HEK293 (cell line): ENCODE measurements around the gene COMMD10.

Experiments
- CTCF ChIA-PET: fragments of 350-600 bp; formaldehyde crosslinking; extraction: SDS; loops from one replicate; lab custom pipeline; 2021; ENCODE audit warnings: antibody characterized with exemption; lab: Yijun Ruan, JAX
- POLR2A ChIA-PET: fragments of 300-600 bp; formaldehyde crosslinking; extraction: SDS; loops from one replicate; lab custom pipeline; 2020; ENCODE audit warnings: antibody characterized with exemption, inconsistent platforms; lab: Yijun Ruan, JAX
- H3K27ac ChIP-seq: fragments of 200-500 bp; sonication (Bioruptor generic); 2 replicates; pipeline ENCODE4 v1.5.1; 2014; ENCODE audit warnings: low read depth, low read length, control low read depth, inconsistent platforms; ENCODE audit errors: extremely low read depth
- H3K36me3 ChIP-seq, 2 experiments: fragments of 200-500 bp in 1 of 2; sonication (Bioruptor generic) in 1 of 2; 1 replicate in 1 of 2; 2 replicates in 1 of 2; pipeline ENCODE4 v1.5.1; 2014 to 2017; ENCODE audit warnings: inconsistent platforms in 2 of 2, low read length in 2 of 2; ENCODE audit not compliant: control insufficient read depth in 2 of 2, insufficient read depth in 1 of 2
- H3K4me1 ChIP-seq: fragments of 200-500 bp; sonication (Bioruptor generic); 2 replicates; pipeline ENCODE4 v1.5.1; 2014; ENCODE audit warnings: mild to moderate bottlenecking, low read length, inconsistent platforms; ENCODE audit not compliant: control insufficient read depth, insufficient read depth
- H3K4me3 ChIP-seq: 2 replicates; pipeline ENCODE4 v1.5.1; 2011; ENCODE audit warnings: low read depth, mild to moderate bottlenecking, control low read depth, low read length, moderate library complexity
- H3K9me3 ChIP-seq: fragments of 200-500 bp; sonication (Bioruptor generic); 2 replicates; pipeline ENCODE4 v1.5.1; 2014; ENCODE audit warnings: low read depth, low read length, inconsistent platforms; ENCODE audit not compliant: control insufficient read depth, insufficient read depth
- BCL11B ChIP-seq: fragments of 450-650 bp; formaldehyde crosslinking; IDR thresholded peaks from 2 replicates; pipeline ENCODE4 v1.5.1; 2016; ENCODE audit warnings: low read depth, missing biosample characterization, missing genetic modification characterization
- KLF9 ChIP-seq: fragments of 450-650 bp; formaldehyde crosslinking; IDR thresholded peaks from 2 replicates; pipeline ENCODE4 v1.5.1; 2016; ENCODE audit warnings: missing biosample characterization, missing genetic modification characterization, low read depth
- ZBTB20 ChIP-seq: fragments of 450-650 bp; formaldehyde crosslinking; IDR thresholded peaks from 2 replicates; pipeline ENCODE4 v1.5.1; 2016; ENCODE audit warnings: missing biosample characterization, missing genetic modification characterization
- ZEB2 ChIP-seq: fragments of 450-650 bp; formaldehyde crosslinking; IDR thresholded peaks from 2 replicates; pipeline ENCODE4 v1.5.1; 2016; ENCODE audit warnings: missing biosample characterization, missing genetic modification characterization
- ZFHX2 ChIP-seq: fragments of 450-650 bp; formaldehyde crosslinking; conservative IDR thresholded peaks from 2 replicates; pipeline ENCODE4 v1.5.1; 2016; ENCODE audit warnings: missing biosample characterization, missing genetic modification characterization
- ZIC2 ChIP-seq: fragments of 450-650 bp; formaldehyde crosslinking; IDR thresholded peaks from 2 replicates; pipeline ENCODE4 v1.5.1; 2016; ENCODE audit warnings: missing biosample characterization, missing genetic modification characterization
- ZNF157 ChIP-seq: fragments of 450-650 bp; formaldehyde crosslinking; IDR thresholded peaks from 2 replicates; pipeline ENCODE4 v1.5.1; 2016; ENCODE audit warnings: missing biosample characterization, missing genetic modification characterization
- ZNF16 ChIP-seq: fragments of 450-650 bp; formaldehyde crosslinking; IDR thresholded peaks from 2 replicates; pipeline ENCODE4 v1.5.1; 2016; ENCODE audit warnings: low read depth, missing biosample characterization, missing genetic modification characterization
- ZNF175 ChIP-seq: fragments of 450-650 bp; formaldehyde crosslinking; IDR thresholded peaks from 2 replicates; pipeline ENCODE4 v1.5.1; 2016; ENCODE audit warnings: missing biosample characterization, missing genetic modification characterization
- ZNF211 ChIP-seq: fragments of 450-650 bp; formaldehyde crosslinking; IDR thresholded peaks from 2 replicates; pipeline ENCODE4 v1.5.1; 2016; ENCODE audit warnings: low read depth, missing biosample characterization, missing genetic modification characterization
- ZNF223 ChIP-seq: fragments of 450-650 bp; formaldehyde crosslinking; IDR thresholded peaks from 2 replicates; pipeline ENCODE4 v1.5.1; 2016; ENCODE audit warnings: missing biosample characterization, missing genetic modification characterization
- ZNF23 ChIP-seq: fragments of 450-650 bp; formaldehyde crosslinking; IDR thresholded peaks from 2 replicates; pipeline ENCODE4 v1.5.1; 2016; ENCODE audit warnings: missing biosample characterization, missing genetic modification characterization, borderline replicate concordance
- ZNF302 ChIP-seq: fragments of 450-650 bp; formaldehyde crosslinking; IDR thresholded peaks from 2 replicates; pipeline ENCODE4 v1.5.1; 2016; ENCODE audit warnings: missing biosample characterization, missing genetic modification characterization, low read depth
- ZNF433 ChIP-seq: fragments of 450-650 bp; formaldehyde crosslinking; IDR thresholded peaks from 2 replicates; pipeline ENCODE4 v1.5.1; 2016; ENCODE audit warnings: missing biosample characterization, missing genetic modification characterization, low read depth
- ZNF473 ChIP-seq: fragments of 450-650 bp; formaldehyde crosslinking; IDR thresholded peaks from 2 replicates; pipeline ENCODE4 v1.5.1; 2017; ENCODE audit warnings: missing biosample characterization, missing genetic modification characterization
- ZNF510 ChIP-seq: fragments of 450-650 bp; formaldehyde crosslinking; IDR thresholded peaks from 2 replicates; pipeline ENCODE4 v1.5.1; 2018; ENCODE audit warnings: mild to moderate bottlenecking, missing genetic modification characterization, missing biosample characterization; ENCODE audit not compliant: insufficient replicate concordance
- ZNF677 ChIP-seq: fragments of 450-650 bp; IDR thresholded peaks from 2 replicates; pipeline ENCODE4 v1.5.0; 2018; ENCODE audit warnings: missing biosample characterization, mild to moderate bottlenecking, missing genetic modification characterization, moderate library complexity
- ZNF707 ChIP-seq: fragments of 450-650 bp; formaldehyde crosslinking; IDR thresholded peaks from 2 replicates; pipeline ENCODE4 v1.5.1; 2016; ENCODE audit warnings: missing biosample characterization, missing genetic modification characterization
- TF ChIP-seq, protein P1 (sequence below): fragments of 450-650 bp; formaldehyde crosslinking; IDR thresholded peaks from 2 replicates; pipeline ENCODE4 v1.5.1; 2016; ENCODE audit warnings: missing biosample characterization, missing genetic modification characterization, low read depth
- TF ChIP-seq, protein P2 (sequence below): fragments of 450-650 bp; formaldehyde crosslinking; IDR thresholded peaks from 2 replicates; pipeline ENCODE4 v1.5.1; 2016; ENCODE audit warnings: missing biosample characterization, missing genetic modification characterization
- TF ChIP-seq, protein P3 (sequence below): fragments of 450-650 bp; formaldehyde crosslinking; IDR thresholded peaks from 2 replicates; pipeline ENCODE4 v1.5.1; 2017; ENCODE audit warnings: missing biosample characterization, missing genetic modification characterization
- TF ChIP-seq, protein P4 (sequence below): fragments of 450-650 bp; formaldehyde crosslinking; IDR thresholded peaks from 2 replicates; pipeline ENCODE4 v1.5.1; 2016; ENCODE audit warnings: missing biosample characterization, missing genetic modification characterization
- TF ChIP-seq, protein P5 (sequence below): fragments of 450-650 bp; formaldehyde crosslinking; IDR thresholded peaks from 2 replicates; pipeline ENCODE4 v1.5.1; 2016; ENCODE audit warnings: missing biosample characterization, missing genetic modification characterization
- TF ChIP-seq, protein P6 (sequence below): fragments of 450-650 bp; formaldehyde crosslinking; IDR thresholded peaks from 2 replicates; pipeline ENCODE4 v1.5.0; 2017; ENCODE audit warnings: missing biosample characterization, missing genetic modification characterization, borderline replicate concordance

COMMD10 gene

DNA sequence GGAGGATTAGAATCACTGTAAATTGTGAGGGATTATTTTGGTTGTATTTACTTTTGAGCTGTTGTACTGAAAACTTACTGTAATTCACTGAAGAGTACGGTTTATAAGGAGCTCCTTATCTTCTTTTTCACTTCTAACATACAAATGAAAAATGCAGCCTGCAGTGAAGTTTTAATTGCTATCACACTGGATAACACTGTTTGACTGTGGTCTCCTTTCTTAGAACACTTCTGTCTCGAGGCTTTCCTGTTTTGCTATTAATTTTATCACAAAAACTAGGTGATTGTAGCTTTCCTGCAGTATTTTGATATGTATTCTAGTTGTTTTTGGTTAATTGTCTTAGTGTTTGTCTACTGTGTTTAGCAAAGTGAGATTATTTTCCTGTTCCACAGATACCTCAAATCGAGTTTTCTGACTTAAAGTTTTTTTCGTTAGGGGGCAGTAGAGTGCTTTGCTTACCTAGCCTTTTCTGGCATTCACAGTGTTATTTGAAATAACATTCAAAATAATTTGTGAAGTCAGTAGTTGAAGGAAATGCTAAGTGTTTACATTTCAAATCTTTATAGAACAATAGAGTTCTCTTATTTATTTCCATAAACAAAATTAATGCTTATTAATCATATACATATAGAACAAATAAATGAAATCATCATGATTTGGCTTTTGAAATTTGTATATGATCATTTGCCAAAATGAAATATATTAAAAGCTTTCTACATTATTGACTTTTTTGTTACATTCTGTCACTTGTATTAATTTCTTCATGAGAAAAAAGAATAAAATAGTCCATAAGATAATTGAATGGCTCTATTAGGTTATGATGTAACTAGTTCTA is 52.9 kb downstream of the COMMD10 start (continued):
- TF ChIP-seq, protein P1, sequence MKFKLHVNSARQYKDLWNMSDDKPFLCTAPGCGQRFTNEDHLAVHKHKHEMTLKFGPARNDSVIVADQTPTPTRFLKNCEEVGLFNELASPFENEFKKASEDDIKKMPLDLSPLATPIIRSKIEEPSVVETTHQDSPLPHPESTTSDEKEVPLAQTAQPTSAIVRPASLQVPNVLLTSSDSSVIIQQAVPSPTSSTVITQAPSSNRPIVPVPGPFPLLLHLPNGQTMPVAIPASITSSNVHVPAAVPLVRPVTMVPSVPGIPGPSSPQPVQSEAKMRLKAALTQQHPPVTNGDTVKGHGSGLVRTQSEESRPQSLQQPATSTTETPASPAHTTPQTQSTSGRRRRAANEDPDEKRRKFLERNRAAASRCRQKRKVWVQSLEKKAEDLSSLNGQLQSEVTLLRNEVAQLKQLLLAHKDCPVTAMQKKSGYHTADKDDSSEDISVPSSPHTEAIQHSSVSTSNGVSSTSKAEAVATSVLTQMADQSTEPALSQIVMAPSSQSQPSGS (tag by site-specific recombination), result 0 out of 2 replicates have a peak, but pooled peaks have one; percentile 29
- TF ChIP-seq ZNF302, result no peak
- TF ChIP-seq ZNF707 (tag by site-specific recombination), result no peak
- TF ChIP-seq, protein P2, sequence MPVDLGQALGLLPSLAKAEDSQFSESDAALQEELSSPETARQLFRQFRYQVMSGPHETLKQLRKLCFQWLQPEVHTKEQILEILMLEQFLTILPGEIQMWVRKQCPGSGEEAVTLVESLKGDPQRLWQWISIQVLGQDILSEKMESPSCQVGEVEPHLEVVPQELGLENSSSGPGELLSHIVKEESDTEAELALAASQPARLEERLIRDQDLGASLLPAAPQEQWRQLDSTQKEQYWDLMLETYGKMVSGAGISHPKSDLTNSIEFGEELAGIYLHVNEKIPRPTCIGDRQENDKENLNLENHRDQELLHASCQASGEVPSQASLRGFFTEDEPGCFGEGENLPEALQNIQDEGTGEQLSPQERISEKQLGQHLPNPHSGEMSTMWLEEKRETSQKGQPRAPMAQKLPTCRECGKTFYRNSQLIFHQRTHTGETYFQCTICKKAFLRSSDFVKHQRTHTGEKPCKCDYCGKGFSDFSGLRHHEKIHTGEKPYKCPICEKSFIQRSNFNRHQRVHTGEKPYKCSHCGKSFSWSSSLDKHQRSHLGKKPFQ, result no peak
- 0 out of 2 replicates have a peak, but pooled peaks have one; percentile 15 for TF ChIP-seq ZEB2
- TF ChIP-seq, protein P3, sequence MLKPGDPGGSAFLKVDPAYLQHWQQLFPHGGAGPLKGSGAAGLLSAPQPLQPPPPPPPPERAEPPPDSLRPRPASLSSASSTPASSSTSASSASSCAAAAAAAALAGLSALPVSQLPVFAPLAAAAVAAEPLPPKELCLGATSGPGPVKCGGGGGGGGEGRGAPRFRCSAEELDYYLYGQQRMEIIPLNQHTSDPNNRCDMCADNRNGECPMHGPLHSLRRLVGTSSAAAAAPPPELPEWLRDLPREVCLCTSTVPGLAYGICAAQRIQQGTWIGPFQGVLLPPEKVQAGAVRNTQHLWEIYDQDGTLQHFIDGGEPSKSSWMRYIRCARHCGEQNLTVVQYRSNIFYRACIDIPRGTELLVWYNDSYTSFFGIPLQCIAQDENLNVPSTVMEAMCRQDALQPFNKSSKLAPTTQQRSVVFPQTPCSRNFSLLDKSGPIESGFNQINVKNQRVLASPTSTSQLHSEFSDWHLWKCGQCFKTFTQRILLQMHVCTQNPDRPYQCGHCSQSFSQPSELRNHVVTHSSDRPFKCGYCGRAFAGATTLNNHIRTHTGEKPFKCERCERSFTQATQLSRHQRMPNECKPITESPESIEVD (tag by site-specific recombination), result 0 out of 2 replicates have a peak, but pooled peaks have one; percentile 8
- no peak for TF ChIP-seq ZNF175 (tag by site-specific recombination)
- TF ChIP-seq ZBTB20, result no peak
- TF ChIP-seq, protein P4, sequence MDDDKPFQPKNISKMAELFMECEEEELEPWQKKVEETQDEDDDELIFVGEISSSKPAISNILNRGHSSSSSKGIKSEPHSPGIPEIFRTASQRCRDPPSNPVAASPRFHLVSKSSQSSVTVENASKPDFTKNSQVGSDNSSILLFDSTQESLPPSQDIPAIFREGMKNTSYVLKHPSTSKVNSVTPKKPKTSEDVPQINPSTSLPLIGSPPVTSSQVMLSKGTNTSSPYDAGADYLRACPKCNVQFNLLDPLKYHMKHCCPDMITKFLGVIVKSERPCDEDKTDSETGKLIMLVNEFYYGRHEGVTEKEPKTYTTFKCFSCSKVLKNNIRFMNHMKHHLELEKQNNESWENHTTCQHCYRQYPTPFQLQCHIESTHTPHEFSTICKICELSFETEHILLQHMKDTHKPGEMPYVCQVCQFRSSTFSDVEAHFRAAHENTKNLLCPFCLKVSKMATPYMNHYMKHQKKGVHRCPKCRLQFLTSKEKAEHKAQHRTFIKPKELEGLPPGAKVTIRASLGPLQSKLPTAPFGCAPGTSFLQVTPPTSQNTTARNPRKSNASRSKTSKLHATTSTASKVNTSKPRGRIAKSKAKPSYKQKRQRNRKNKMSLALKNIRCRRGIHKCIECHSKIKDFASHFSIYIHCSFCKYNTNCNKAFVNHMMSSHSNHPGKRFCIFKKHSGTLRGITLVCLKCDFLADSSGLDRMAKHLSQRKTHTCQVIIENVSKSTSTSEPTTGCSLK, result no peak
- TF ChIP-seq ZNF157 (tag by site-specific recombination), result no peak
- TF ChIP-seq, all 188 proteins: peak for 8

DNA sequence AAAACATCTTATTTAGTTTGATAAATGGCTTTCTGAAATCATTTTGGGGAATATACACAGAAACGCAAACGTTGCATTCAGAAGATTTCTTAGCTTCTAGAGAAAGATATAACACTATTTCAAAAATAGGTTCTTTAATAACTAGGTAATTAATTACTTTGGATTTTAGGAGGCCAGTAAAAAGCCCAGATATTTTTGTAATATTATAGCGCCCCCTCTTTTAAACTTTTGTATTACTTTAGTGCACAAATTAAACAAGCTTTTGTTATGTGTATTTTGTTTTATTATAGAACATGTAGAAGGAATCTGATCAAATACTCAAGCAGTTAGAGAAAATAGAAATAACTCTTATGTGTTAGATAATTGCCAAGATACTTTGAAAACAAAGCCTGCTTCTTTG is 57.7 kb downstream of the COMMD10 start:
- H3K9me3 ChIP-seq, result no peaks in the 10 kb centered on the region
- no peaks in the 10 kb centered on the region; the same call in 1 of the 2 replicates for H3K4me1 ChIP-seq
- no peaks in the 10 kb centered on the region for H3K36me3 ChIP-seq
- H3K27ac ChIP-seq, result no peak overlapping the region
- POLR2A ChIA-PET, result no interaction called here
- no peak overlapping the region for H3K4me3 ChIP-seq
- CTCF ChIA-PET, result interaction anchor here (0.6 to 1.0 kb wide), 2 partner anchors 11 to 352 kb away, joined by 3 to 4 read pairs; no protein-coding TSS in a partner anchor
- no peak for TF ChIP-seq ZNF211
- no peak for TF ChIP-seq ZFHX2 (tag by site-specific recombination)
- TF ChIP-seq, protein P5, sequence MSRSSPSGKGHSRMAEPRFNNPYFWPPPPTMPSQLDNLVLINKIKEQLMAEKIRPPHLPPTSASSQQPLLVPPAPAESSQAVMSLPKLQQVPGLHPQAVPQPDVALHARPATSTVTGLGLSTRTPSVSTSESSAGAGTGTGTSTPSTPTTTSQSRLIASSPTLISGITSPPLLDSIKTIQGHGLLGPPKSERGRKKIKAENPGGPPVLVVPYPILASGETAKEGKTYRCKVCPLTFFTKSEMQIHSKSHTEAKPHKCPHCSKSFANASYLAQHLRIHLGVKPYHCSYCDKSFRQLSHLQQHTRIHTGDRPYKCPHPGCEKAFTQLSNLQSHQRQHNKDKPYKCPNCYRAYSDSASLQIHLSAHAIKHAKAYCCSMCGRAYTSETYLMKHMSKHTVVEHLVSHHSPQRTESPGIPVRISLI (tag by site-specific recombination), result no peak
- no peak for TF ChIP-seq ZNF223 (tag by site-specific recombination)
- TF ChIP-seq, protein P6, sequence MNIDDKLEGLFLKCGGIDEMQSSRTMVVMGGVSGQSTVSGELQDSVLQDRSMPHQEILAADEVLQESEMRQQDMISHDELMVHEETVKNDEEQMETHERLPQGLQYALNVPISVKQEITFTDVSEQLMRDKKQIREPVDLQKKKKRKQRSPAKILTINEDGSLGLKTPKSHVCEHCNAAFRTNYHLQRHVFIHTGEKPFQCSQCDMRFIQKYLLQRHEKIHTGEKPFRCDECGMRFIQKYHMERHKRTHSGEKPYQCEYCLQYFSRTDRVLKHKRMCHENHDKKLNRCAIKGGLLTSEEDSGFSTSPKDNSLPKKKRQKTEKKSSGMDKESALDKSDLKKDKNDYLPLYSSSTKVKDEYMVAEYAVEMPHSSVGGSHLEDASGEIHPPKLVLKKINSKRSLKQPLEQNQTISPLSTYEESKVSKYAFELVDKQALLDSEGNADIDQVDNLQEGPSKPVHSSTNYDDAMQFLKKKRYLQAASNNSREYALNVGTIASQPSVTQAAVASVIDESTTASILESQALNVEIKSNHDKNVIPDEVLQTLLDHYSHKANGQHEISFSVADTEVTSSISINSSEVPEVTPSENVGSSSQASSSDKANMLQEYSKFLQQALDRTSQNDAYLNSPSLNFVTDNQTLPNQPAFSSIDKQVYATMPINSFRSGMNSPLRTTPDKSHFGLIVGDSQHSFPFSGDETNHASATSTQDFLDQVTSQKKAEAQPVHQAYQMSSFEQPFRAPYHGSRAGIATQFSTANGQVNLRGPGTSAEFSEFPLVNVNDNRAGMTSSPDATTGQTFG (tag by site-specific recombination), result no peak
- TF ChIP-seq ZNF677, result no peak
- no peak for TF ChIP-seq ZNF16
- no peak for TF ChIP-seq ZIC2 (tag by site-specific recombination)
- no peak for TF ChIP-seq KLF9 (tag by site-specific recombination)
- no peak for TF ChIP-seq ZNF433
- TF ChIP-seq ZNF23 (tag by site-specific recombination), result no peak
- no peak for TF ChIP-seq ZNF707 (tag by site-specific recombination)
- no peak for TF ChIP-seq ZNF510 (tag by site-specific recombination)
- TF ChIP-seq ZNF473 (tag by site-specific recombination), result no peak
- no peak for TF ChIP-seq BCL11B (tag by site-specific recombination)
